ENCODE data around the gene SMAD3. TPM values are rescaled to one million over a fixed set of nuclear protein-coding genes. Genes with fewer than 3 reads are reported as not detected.
"Not testable (repeated sequence)": the region's sequence is repeated elsewhere in the genome, so short reads cannot be mapped to it uniquely, and the experiment has no call there.

The SMAD3 gene
- total and polyA plus RNA-seq, 4 donors, result 4.0 to 12.2 (median 5.5) TPM

- H3K27me3 ChIP-seq (ENCODE audit: control insufficient read depth in 4 of 4, insufficient read depth in 4 of 4, low read length in 3 of 4); H3K9ac ChIP-seq (ENCODE audit: low read depth in 1 of 2, low read length in 2 of 2); H3K4me3 ChIP-seq (ENCODE audit: low read depth in 1 of 3, low read length in 3 of 3); DNase-seq (ENCODE audit: low spot score); H3K36me3 ChIP-seq (ENCODE audit: control insufficient read depth in 4 of 4, insufficient read depth in 3 of 4, low read depth in 1 of 4, low read length in 3 of 4); H3K9me3 ChIP-seq (ENCODE audit: control insufficient read depth in 4 of 4, low read length in 3 of 4): not testable (repeated sequence)
- 97% methylated on average over 3 of the region's 3 CpGs for WGBS
- Histone ChIP-seq H3K27ac (ENCODE audit: low read depth in 1 of 2, low read length in 2 of 2) (peak overlapping the region in 1 of 2 donors; percentile 9), H3K4me1 (ENCODE audit: control insufficient read depth in 4 of 4, insufficient read depth in 4 of 4, low read length in 3 of 4) (peaks cover 18 to 37% (median 31%) of the 10 kb centered on the region in 4 donors)
These were observed 37.0 kb upstream of the SMAD3 start for GRCh38 chr15:67028440-67028839.

- no peaks in the 10 kb centered on the region for H3K36me3 ChIP-seq (ENCODE audit: control insufficient read depth in 4 of 4, insufficient read depth in 3 of 4, low read depth in 1 of 4, low read length in 3 of 4)
- no peak overlapping the region for H3K9ac ChIP-seq (ENCODE audit: low read depth in 1 of 2, low read length in 2 of 2)
- H3K4me1 ChIP-seq (ENCODE audit: control insufficient read depth in 4 of 4, insufficient read depth in 4 of 4, low read length in 3 of 4), result peaks cover 6 to 22% (median 15%) of the 10 kb centered on the region in 4 donors
- 83% methylated on average over 5 of the region's 5 CpGs for WGBS
- H3K27ac ChIP-seq (ENCODE audit: low read depth in 1 of 2, low read length in 2 of 2), result no peak overlapping the region
- TF ChIP-seq EGR1 (IDR thresholded peaks at IDR 0.05; ENCODE audit: low read depth in 2 of 2) (no peak), SP1 (IDR thresholded peaks at IDR 0.05) (no peak)
- no peaks in the 10 kb centered on the region for H3K9me3 ChIP-seq (ENCODE audit: control insufficient read depth in 4 of 4, low read length in 3 of 4)
- DNase-seq (ENCODE audit: low spot score), result no peak
- no peaks in the 10 kb centered on the region for H3K27me3 ChIP-seq (ENCODE audit: control insufficient read depth in 4 of 4, insufficient read depth in 4 of 4, low read length in 3 of 4)
- no peak overlapping the region for H3K4me3 ChIP-seq (ENCODE audit: low read depth in 1 of 3, low read length in 3 of 3)
These were observed 35.2 kb upstream of the SMAD3 start for GRCh38 chr15:67030036-67030762.

- Histone ChIP-seq H3K36me3 (ENCODE audit: control insufficient read depth in 4 of 4, insufficient read depth in 3 of 4, low read depth in 1 of 4, low read length in 3 of 4) (no peaks in the 10 kb centered on the region), H3K27ac (ENCODE audit: low read depth in 1 of 2, low read length in 2 of 2) (no peak overlapping the region), H3K4me1 (ENCODE audit: control insufficient read depth in 4 of 4, insufficient read depth in 4 of 4, low read length in 3 of 4) (peaks cover 3 to 10% (median 5%) of the 10 kb centered on the region in 4 donors), H3K9ac (ENCODE audit: low read depth in 1 of 2, low read length in 2 of 2) (no peak overlapping the region), H3K4me3 (ENCODE audit: low read depth in 1 of 3, low read length in 3 of 3) (no peak overlapping the region), H3K27me3 (ENCODE audit: control insufficient read depth in 4 of 4, insufficient read depth in 4 of 4, low read length in 3 of 4) (no peaks in the 10 kb centered on the region), H3K9me3 (ENCODE audit: control insufficient read depth in 4 of 4, low read length in 3 of 4) (no peaks in the 10 kb centered on the region)
- no peak for TF ChIP-seq SP1 (IDR thresholded peaks at IDR 0.05)
- no peak for TF ChIP-seq FOXA1 (IDR thresholded peaks at IDR 0.05)
- no peak for TF ChIP-seq HNF4A (conservative IDR thresholded peaks at IDR 0.05)
- no peak for TF ChIP-seq TAF1 (conservative IDR thresholded peaks at IDR 0.05)
- no peak for TF ChIP-seq HNF4G (IDR thresholded peaks at IDR 0.05)
- TF ChIP-seq YY1 (IDR thresholded peaks at IDR 0.05), result no peak
- no peak for TF ChIP-seq NR2F2 (IDR thresholded peaks at IDR 0.05)
- no peak for TF ChIP-seq RXRA (IDR thresholded peaks at IDR 0.05)
- TF ChIP-seq RAD21 (IDR thresholded peaks at IDR 0.05), result no peak
- TF ChIP-seq CTCF (IDR thresholded peaks at IDR 0.05; ENCODE audit: low read depth, low read length, missing input control), result no peak
- no peak for TF ChIP-seq EGR1 (IDR thresholded peaks at IDR 0.05; ENCODE audit: low read depth in 2 of 2)
- no peak for DNase-seq (ENCODE audit: low spot score)
These were observed 34.1 kb upstream of the SMAD3 start for GRCh38 chr15:67031331-67031730.

DNA sequence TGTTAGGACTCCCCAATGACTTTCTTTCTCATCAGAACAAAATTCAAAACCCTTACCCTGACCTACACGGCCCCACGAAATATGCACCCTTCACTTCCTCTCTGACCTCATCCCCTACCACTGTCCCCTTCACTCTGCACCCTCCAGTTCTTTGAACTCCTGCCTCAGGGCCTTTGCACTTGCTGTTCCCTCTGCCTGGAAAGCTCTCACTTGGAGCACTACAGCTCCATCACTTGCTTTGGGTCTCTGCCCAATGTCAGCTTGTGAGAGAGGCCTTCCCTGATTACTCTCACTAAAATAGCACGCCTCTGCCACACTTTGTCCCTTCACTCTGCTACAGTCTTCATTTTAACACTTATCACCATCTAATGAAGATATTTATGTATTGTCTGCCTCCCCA lies 32.8 kb upstream of the SMAD3 start:
- WGBS, result 92% methylated on average over 3 of the region's 3 CpGs
- Histone ChIP-seq H3K9ac (ENCODE audit: low read depth in 1 of 2, low read length in 2 of 2) (no peak overlapping the region), H3K27me3 (ENCODE audit: control insufficient read depth in 4 of 4, insufficient read depth in 4 of 4, low read length in 3 of 4) (no peaks in the 10 kb centered on the region), H3K36me3 (ENCODE audit: control insufficient read depth in 4 of 4, insufficient read depth in 3 of 4, low read depth in 1 of 4, low read length in 3 of 4) (no peaks in the 10 kb centered on the region), H3K4me3 (ENCODE audit: low read depth in 1 of 3, low read length in 3 of 3) (no peak overlapping the region), H3K4me1 (ENCODE audit: control insufficient read depth in 4 of 4, insufficient read depth in 4 of 4, low read length in 3 of 4) (peaks cover 0 to 9% (median under 1%) of the 10 kb centered on the region in 4 donors), H3K27ac (ENCODE audit: low read depth in 1 of 2, low read length in 2 of 2) (no peak overlapping the region), H3K9me3 (ENCODE audit: control insufficient read depth in 4 of 4, low read length in 3 of 4) (no peaks in the 10 kb centered on the region)
- no peak for DNase-seq (ENCODE audit: low spot score)
- TF ChIP-seq ATF3 (IDR thresholded peaks at IDR 0.05), result no peak
- TF ChIP-seq YY1 (IDR thresholded peaks at IDR 0.05), result no peak
- TF ChIP-seq GABPA (IDR thresholded peaks at IDR 0.05 in 1 of 2, conservative IDR thresholded peaks at IDR 0.05 in 1 of 2), result no peak
- TF ChIP-seq CTCF (IDR thresholded peaks at IDR 0.05; ENCODE audit: low read depth, low read length, missing input control), result no peak
- TF ChIP-seq EGR1 (IDR thresholded peaks at IDR 0.05; ENCODE audit: low read depth in 2 of 2), result no peak
- TF ChIP-seq HNF4G (IDR thresholded peaks at IDR 0.05), result no peak
- no peak for TF ChIP-seq RXRA (IDR thresholded peaks at IDR 0.05)
- TF ChIP-seq TAF1 (conservative IDR thresholded peaks at IDR 0.05), result no peak
- no peak for TF ChIP-seq HNF4A (conservative IDR thresholded peaks at IDR 0.05)
- no peak for TF ChIP-seq RAD21 (IDR thresholded peaks at IDR 0.05)
- no peak for TF ChIP-seq JUND (IDR thresholded peaks at IDR 0.05)
- no peak for TF ChIP-seq FOXA2 (IDR thresholded peaks at IDR 0.05)

All from liver (tissue), 9 donors.